ENCODE data around the gene SUFU. TPM values are rescaled to one million over a fixed set of nuclear protein-coding genes. Genes with fewer than 3 reads are reported as not detected.
"Not testable (repeated sequence)": the region's sequence is repeated elsewhere in the genome, so short reads cannot be mapped to it uniquely, and the experiment has no call there.

SUFU gene
- polyA plus RNA-seq (2013, experiment 1 of 2): 11.6 TPM
- 11.5 TPM for polyA plus RNA-seq (2013, experiment 2 of 2)

GRCh38 chr10:102503264-102504178, at the start of gene SUFU:
Gene SUFU, plus strand, starts transcription at chr10:102503972. Its CDS starts 181 bp downstream, at chr10:102504153.
- WGBS: under 1% methylated on average over 34 of the region's 44 CpGs
- DNase-seq: peak; percentile 99
- Histone ChIP-seq H3K4ac (ENCODE audit: low read depth in 1 of 2, low read length in 2 of 2) (peak within 1 kb of the TSS in 1 of 2 experiments; percentile 54), H2BK5ac (ENCODE audit: low read depth, low read length, poor library complexity, severe bottlenecking) (no peak within 1 kb of the TSS), H3K23ac (ENCODE audit: low read length in 2 of 2) (peak within 1 kb of the TSS in 1 of 2 experiments; percentile 88), H2BK12ac (ENCODE audit: low read length in 2 of 2) (peak within 1 kb of the TSS in 1 of 2 experiments; percentile 76), H3K9me3 (ENCODE audit: control insufficient read depth, low read length) (no peaks in the 10 kb centered on the region), H3K36me3 (ENCODE audit: control insufficient read depth in 1 of 2, insufficient read depth in 2 of 2, low read depth in 1 of 2, low read length in 2 of 2) (peaks cover 3 to 15% of the 10 kb centered on the region in 2 experiments), H3K9ac (ENCODE audit: low read length) (peak within 1 kb of the TSS; percentile 92), H4K8ac (ENCODE audit: low read length) (peak within 1 kb of the TSS; percentile 63), H3K4me1 (ENCODE audit: control insufficient read depth, insufficient read depth, low read depth, low read length) (peaks cover 14% of the 10 kb centered on the region), H3K4me2 (ENCODE audit: low read length, poor library complexity, severe bottlenecking) (peak within 1 kb of the TSS; percentile 95), H2BK15ac (ENCODE audit: low read depth, poor library complexity, severe bottlenecking) (peak within 1 kb of the TSS; percentile 71), H3K18ac (ENCODE audit: low read depth in 1 of 2, low read length in 2 of 2) (peak within 1 kb of the TSS; percentile 16 to 96), H3K4me3 (ENCODE audit: insufficient read depth in 1 of 2, low read depth in 1 of 2, low read length in 2 of 2) (peak within 1 kb of the TSS; percentile 96 to 98), H3K14ac (ENCODE audit: low read length in 2 of 2) (peak within 1 kb of the TSS; percentile 83 to 97), H3K79me1 (replicated peaks; ENCODE audit: low read length, poor library complexity, severe bottlenecking) (peaks cover 20% of the 10 kb centered on the region), H2AK5ac (ENCODE audit: low read length, severe bottlenecking) (no peak within 1 kb of the TSS), H3K27ac (ENCODE audit: low read length, poor library complexity, severe bottlenecking) (peak within 1 kb of the TSS; percentile 28), H2BK120ac (ENCODE audit: low read depth, low read length) (peak within 1 kb of the TSS; percentile 50), H4K91ac (ENCODE audit: low read length) (peak within 1 kb of the TSS; percentile 86), H2AFZ (ENCODE audit: low read depth, low read length) (peak within 1 kb of the TSS; percentile 70), H3K27me3 (ENCODE audit: control insufficient read depth in 1 of 2, insufficient read depth in 1 of 2, low read length in 2 of 2) (no peaks in the 10 kb centered on the region)

- H3K9me3 ChIP-seq (ENCODE audit: control insufficient read depth, low read length); H3K4me3 ChIP-seq (ENCODE audit: insufficient read depth in 1 of 2, low read depth in 1 of 2, low read length in 2 of 2); H3K4me2 ChIP-seq (ENCODE audit: low read length, poor library complexity, severe bottlenecking); H3K27me3 ChIP-seq (ENCODE audit: control insufficient read depth in 1 of 2, insufficient read depth in 1 of 2, low read length in 2 of 2); H2BK15ac ChIP-seq (ENCODE audit: low read depth, poor library complexity, severe bottlenecking); H2BK120ac ChIP-seq (ENCODE audit: low read depth, low read length); H3K23ac ChIP-seq (ENCODE audit: low read length in 2 of 2); DNase-seq; H2AK5ac ChIP-seq (ENCODE audit: low read length, severe bottlenecking); H2AFZ ChIP-seq (ENCODE audit: low read depth, low read length); H3K14ac ChIP-seq (ENCODE audit: low read length in 2 of 2); H2BK5ac ChIP-seq (ENCODE audit: low read depth, low read length, poor library complexity, severe bottlenecking); H3K36me3 ChIP-seq (ENCODE audit: control insufficient read depth in 1 of 2, insufficient read depth in 2 of 2, low read depth in 1 of 2, low read length in 2 of 2); H3K27ac ChIP-seq (ENCODE audit: low read length, poor library complexity, severe bottlenecking); H3K9ac ChIP-seq (ENCODE audit: low read length): not testable (repeated sequence)
- Histone ChIP-seq H3K79me1 (replicated peaks; ENCODE audit: low read length, poor library complexity, severe bottlenecking) (peaks cover 10% of the 10 kb centered on the region), H4K91ac (ENCODE audit: low read length) (peak overlapping the region; percentile 34), H3K4ac (ENCODE audit: low read depth in 1 of 2, low read length in 2 of 2) (peak overlapping the region in 1 of 2 experiments; percentile 59), H4K8ac (ENCODE audit: low read length) (peak overlapping the region; percentile 64), H2BK12ac (ENCODE audit: low read length in 2 of 2) (peak overlapping the region in 1 of 2 experiments; percentile 90), H3K4me1 (ENCODE audit: control insufficient read depth, insufficient read depth, low read depth, low read length) (peaks cover 27% of the 10 kb centered on the region), H3K18ac (ENCODE audit: low read depth in 1 of 2, low read length in 2 of 2) (peak overlapping the region; percentile 19 to 31)
- WGBS: 73% methylated on average over 11 of the region's 13 CpGs
These were observed 48.9 kb upstream of the SUFU start for GRCh38 chr10:102454662-102455487.

GRCh38 chr10:102455893-102456471, 47.8 kb upstream of the SUFU start:
- H3K4ac ChIP-seq (ENCODE audit: low read depth in 1 of 2, low read length in 2 of 2): peak overlapping the region; percentile 81 to 90
- H3K4me2 ChIP-seq (ENCODE audit: low read length, poor library complexity, severe bottlenecking): no peak overlapping the region
- peak overlapping the region; percentile 83 for H4K8ac ChIP-seq (ENCODE audit: low read length)
- H2BK15ac ChIP-seq (ENCODE audit: low read depth, poor library complexity, severe bottlenecking): no peak overlapping the region
- peak overlapping the region; percentile 88 for H4K91ac ChIP-seq (ENCODE audit: low read length)
- no peak overlapping the region for H3K23ac ChIP-seq (ENCODE audit: low read length in 2 of 2)
- peaks cover 0 to 18% of the 10 kb centered on the region in 2 experiments for H3K27me3 ChIP-seq (ENCODE audit: control insufficient read depth in 1 of 2, insufficient read depth in 1 of 2, low read length in 2 of 2)
- H3K36me3 ChIP-seq (ENCODE audit: control insufficient read depth in 1 of 2, insufficient read depth in 2 of 2, low read depth in 1 of 2, low read length in 2 of 2): peaks cover 0 to 7% of the 10 kb centered on the region in 2 experiments
- WGBS: 38% methylated on average over 7 of the region's 7 CpGs
- no peak overlapping the region for H3K14ac ChIP-seq (ENCODE audit: low read length in 2 of 2)
- H2BK120ac ChIP-seq (ENCODE audit: low read depth, low read length): peak overlapping the region; percentile 11
- H2AFZ ChIP-seq (ENCODE audit: low read depth, low read length): no peak overlapping the region
- H3K79me1 ChIP-seq (replicated peaks; ENCODE audit: low read length, poor library complexity, severe bottlenecking): peaks cover 7% of the 10 kb centered on the region
- H3K4me3 ChIP-seq (ENCODE audit: insufficient read depth in 1 of 2, low read depth in 1 of 2, low read length in 2 of 2): no peak overlapping the region
- peak overlapping the region; percentile 71 for H3K9ac ChIP-seq (ENCODE audit: low read length)
- no peak overlapping the region for H2AK5ac ChIP-seq (ENCODE audit: low read length, severe bottlenecking)
- peak overlapping the region; percentile 77 for H3K18ac ChIP-seq (ENCODE audit: low read depth in 1 of 2, low read length in 2 of 2)
- no peak overlapping the region for H3K27ac ChIP-seq (ENCODE audit: low read length, poor library complexity, severe bottlenecking)
- peaks cover 22% of the 10 kb centered on the region for H3K4me1 ChIP-seq (ENCODE audit: control insufficient read depth, insufficient read depth, low read depth, low read length)
- peak; percentile 92 for DNase-seq
- H2BK12ac ChIP-seq (ENCODE audit: low read length in 2 of 2): peak overlapping the region in 1 of 2 experiments; percentile 82
- H2BK5ac ChIP-seq (ENCODE audit: low read depth, low read length, poor library complexity, severe bottlenecking): no peak overlapping the region
- no peaks in the 10 kb centered on the region for H3K9me3 ChIP-seq (ENCODE audit: control insufficient read depth, low read length)

Data from mesenchymal stem cell (in vitro differentiated cells and primary cell).